Measurements from ENCODE around the gene UTP14A. TPM values are rescaled to one million over a fixed set of nuclear protein-coding genes. Genes with fewer than 3 reads are reported as not detected.

Gene UTP14A, protein sequence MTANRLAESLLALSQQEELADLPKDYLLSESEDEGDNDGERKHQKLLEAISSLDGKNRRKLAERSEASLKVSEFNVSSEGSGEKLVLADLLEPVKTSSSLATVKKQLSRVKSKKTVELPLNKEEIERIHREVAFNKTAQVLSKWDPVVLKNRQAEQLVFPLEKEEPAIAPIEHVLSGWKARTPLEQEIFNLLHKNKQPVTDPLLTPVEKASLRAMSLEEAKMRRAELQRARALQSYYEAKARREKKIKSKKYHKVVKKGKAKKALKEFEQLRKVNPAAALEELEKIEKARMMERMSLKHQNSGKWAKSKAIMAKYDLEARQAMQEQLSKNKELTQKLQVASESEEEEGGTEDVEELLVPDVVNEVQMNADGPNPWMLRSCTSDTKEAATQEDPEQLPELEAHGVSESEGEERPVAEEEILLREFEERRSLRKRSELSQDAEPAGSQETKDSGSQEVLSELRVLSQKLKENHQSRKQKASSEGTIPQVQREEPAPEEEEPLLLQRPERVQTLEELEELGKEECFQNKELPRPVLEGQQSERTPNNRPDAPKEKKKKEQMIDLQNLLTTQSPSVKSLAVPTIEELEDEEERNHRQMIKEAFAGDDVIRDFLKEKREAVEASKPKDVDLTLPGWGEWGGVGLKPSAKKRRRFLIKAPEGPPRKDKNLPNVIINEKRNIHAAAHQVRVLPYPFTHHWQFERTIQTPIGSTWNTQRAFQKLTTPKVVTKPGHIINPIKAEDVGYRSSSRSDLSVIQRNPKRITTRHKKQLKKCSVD
- 25.4 and 31.7 TPM in 2 replicates for polyA plus RNA-seq (2012; rRNA removed)
- 32.5 and 39.1 TPM in 2 replicates for polyA plus RNA-seq (2012; cell fraction: cytosol; rRNA removed)
- polyA plus RNA-seq (2012; cell fraction: nucleus; rRNA removed) = 20.9 and 35.7 TPM in 2 replicates

DNA sequence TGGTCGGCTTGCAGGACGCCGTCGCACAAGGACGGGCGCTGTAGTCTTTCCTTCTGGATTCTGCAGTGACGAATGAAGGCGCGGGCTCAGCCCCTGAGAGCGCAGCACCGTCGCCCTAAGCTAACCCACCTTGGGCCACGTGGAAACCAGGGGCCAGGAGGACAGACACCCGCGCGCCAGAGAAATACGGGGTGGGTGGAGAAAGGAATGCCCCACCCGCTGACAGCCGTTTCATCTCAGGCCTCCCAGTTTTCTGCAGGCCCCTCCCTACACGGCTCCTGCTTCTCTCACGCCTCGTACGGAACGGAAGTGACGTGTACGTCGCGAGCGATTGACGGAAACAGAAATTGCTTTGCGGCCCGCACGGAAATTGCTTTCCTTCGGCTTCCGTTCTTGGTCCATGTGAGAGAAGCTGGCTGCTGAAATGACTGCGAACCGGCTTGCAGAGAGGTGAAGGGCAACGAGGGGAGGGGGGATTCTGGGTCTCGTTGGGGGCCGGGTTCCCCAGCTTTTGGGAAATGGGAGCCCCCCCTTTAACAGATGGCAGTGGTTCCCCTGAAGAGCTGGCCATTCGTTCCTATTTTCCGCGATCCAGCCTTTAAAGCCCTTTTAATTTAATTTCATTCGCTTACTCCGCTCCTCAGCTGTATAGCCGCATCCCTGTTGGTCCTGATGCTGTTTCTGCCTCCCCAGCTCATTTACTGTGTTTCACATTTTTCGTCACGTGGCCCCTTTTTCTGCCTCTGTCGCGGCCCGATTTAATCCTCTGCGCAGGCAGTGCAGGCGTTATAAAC lies at the start of gene UTP14A:
Gene UTP14A (plus strand): TSS at position 378 of the 794 bp plus-strand sequence. CDS start 47 bp downstream, at position 425.
- Histone ChIP-seq H3K27ac (ENCODE audit: low read depth in 2 of 2, low read length in 1 of 2) (peak within 1 kb of the TSS; percentile 70), H4K20me1 (ENCODE audit: insufficient read depth) (no peaks in the 10 kb centered on the region), H2AFZ (ENCODE audit: low read depth) (peak within 1 kb of the TSS; percentile 94), H3K79me2 (ENCODE audit: insufficient read depth) (peaks cover 22% of the 10 kb centered on the region), H3K4me1 (ENCODE audit: control insufficient read depth in 1 of 2, insufficient read depth in 2 of 2, low read depth in 1 of 2, low read length in 1 of 2) (no peaks in the 10 kb centered on the region; a peak in 1 of 4 replicates), H3F3A (replicated peaks; ENCODE audit: insufficient read depth) (peaks cover 6% of the 10 kb centered on the region), H3K4me3 (ENCODE audit: low read depth in 2 of 2, low read length in 1 of 2) (peak within 1 kb of the TSS; percentile 77 to 94), H3K27me3 (ENCODE audit: insufficient read depth) (no peaks in the 10 kb centered on the region), H3K9me3 (no peaks in the 10 kb centered on the region), H3K4me2 (peak within 1 kb of the TSS; percentile 91), H3K36me3 (replicated peaks in 1 of 2; ENCODE audit: control insufficient read depth in 1 of 2, insufficient read depth in 2 of 2, low read length in 1 of 2) (peaks cover 30 to 31% of the 10 kb centered on the region in 2 experiments), H3K9ac (peak within 1 kb of the TSS; percentile 88), H3K9me2 (no peaks in the 10 kb centered on the region)
- CTCF ChIA-PET = interaction anchor here (1.0 to 2.3 kb wide), 6 partner anchors 11 to 305 kb away, joined by 3 to 14 read pairs (median 3); no protein-coding TSS in a partner anchor
- WGBS (ENCODE audit: low lambda C conversion rate) = 2% methylated on average over 23 of the region's 53 CpGs
- peak; percentile 84 for DNase-seq
- POLR2A ChIA-PET = interaction anchor here (0.6 to 2.2 kb wide), 6 partner anchors 10 to 375 kb away, joined by 3 to 11 read pairs (median 4); partner anchors contain the start of gene XPNPEP2
- TF ChIP-seq, protein P1, sequence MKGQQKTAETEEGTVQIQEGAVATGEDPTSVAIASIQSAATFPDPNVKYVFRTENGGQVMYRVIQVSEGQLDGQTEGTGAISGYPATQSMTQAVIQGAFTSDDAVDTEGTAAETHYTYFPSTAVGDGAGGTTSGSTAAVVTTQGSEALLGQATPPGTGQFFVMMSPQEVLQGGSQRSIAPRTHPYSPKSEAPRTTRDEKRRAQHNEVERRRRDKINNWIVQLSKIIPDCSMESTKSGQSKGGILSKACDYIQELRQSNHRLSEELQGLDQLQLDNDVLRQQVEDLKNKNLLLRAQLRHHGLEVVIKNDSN (IDR thresholded peaks at IDR 0.05; ENCODE audit: borderline replicate concordance, low read depth) = peak; percentile 66
- TF ChIP-seq FOSL2 (IDR thresholded peaks at IDR 0.05; ENCODE audit: borderline replicate concordance, low read depth) = no peak
- TF ChIP-seq TCF12 (IDR thresholded peaks at IDR 0.05) = peak; percentile 26; the same call in 1 of the 2 replicates
- no peak for TF ChIP-seq RFX5 (IDR thresholded peaks at IDR 0.05; ENCODE audit: low read length)
- TF ChIP-seq MEF2A (IDR thresholded peaks at IDR 0.05; ENCODE audit: borderline replicate concordance, low read depth) = no peak
- TF ChIP-seq RAD21 (IDR thresholded peaks at IDR 0.05; ENCODE audit: low read length) = no peak
- TF ChIP-seq POLR2AphosphoS5 (IDR thresholded peaks at IDR 0.05; ENCODE audit: low read depth, low read length) = peak; percentile 81
- TF ChIP-seq TAF1 (IDR thresholded peaks at IDR 0.05; ENCODE audit: borderline replicate concordance, low read depth, low read length) = peak; percentile 92; the same call in 1 of the 2 replicates
- TF ChIP-seq, protein P2, sequence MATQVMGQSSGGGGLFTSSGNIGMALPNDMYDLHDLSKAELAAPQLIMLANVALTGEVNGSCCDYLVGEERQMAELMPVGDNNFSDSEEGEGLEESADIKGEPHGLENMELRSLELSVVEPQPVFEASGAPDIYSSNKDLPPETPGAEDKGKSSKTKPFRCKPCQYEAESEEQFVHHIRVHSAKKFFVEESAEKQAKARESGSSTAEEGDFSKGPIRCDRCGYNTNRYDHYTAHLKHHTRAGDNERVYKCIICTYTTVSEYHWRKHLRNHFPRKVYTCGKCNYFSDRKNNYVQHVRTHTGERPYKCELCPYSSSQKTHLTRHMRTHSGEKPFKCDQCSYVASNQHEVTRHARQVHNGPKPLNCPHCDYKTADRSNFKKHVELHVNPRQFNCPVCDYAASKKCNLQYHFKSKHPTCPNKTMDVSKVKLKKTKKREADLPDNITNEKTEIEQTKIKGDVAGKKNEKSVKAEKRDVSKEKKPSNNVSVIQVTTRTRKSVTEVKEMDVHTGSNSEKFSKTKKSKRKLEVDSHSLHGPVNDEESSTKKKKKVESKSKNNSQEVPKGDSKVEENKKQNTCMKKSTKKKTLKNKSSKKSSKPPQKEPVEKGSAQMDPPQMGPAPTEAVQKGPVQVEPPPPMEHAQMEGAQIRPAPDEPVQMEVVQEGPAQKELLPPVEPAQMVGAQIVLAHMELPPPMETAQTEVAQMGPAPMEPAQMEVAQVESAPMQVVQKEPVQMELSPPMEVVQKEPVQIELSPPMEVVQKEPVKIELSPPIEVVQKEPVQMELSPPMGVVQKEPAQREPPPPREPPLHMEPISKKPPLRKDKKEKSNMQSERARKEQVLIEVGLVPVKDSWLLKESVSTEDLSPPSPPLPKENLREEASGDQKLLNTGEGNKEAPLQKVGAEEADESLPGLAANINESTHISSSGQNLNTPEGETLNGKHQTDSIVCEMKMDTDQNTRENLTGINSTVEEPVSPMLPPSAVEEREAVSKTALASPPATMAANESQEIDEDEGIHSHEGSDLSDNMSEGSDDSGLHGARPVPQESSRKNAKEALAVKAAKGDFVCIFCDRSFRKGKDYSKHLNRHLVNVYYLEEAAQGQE (IDR thresholded peaks at IDR 0.05; ENCODE audit: low read depth, low read length) = no peak
- TF ChIP-seq SIN3A (IDR thresholded peaks at IDR 0.05; ENCODE audit: borderline replicate concordance, low read depth, low read length) = peak; percentile 76; the same call in 1 of the 2 replicates
- TF ChIP-seq, protein P3, sequence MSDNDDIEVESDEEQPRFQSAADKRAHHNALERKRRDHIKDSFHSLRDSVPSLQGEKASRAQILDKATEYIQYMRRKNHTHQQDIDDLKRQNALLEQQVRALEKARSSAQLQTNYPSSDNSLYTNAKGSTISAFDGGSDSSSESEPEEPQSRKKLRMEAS (IDR thresholded peaks at IDR 0.05; ENCODE audit: low read depth) = peak; percentile 96
- no peak for TF ChIP-seq GATA2 (CRISPR knock-in tag; IDR thresholded peaks at IDR 0.05)
- TF ChIP-seq EP300 (IDR thresholded peaks at IDR 0.05; ENCODE audit: borderline replicate concordance in 1 of 2, low read depth in 1 of 2, low read length in 1 of 2) = peak in 1 of 2 experiments; percentile 12; a peak in 1 of 4 replicates
- TF ChIP-seq, protein P4, sequence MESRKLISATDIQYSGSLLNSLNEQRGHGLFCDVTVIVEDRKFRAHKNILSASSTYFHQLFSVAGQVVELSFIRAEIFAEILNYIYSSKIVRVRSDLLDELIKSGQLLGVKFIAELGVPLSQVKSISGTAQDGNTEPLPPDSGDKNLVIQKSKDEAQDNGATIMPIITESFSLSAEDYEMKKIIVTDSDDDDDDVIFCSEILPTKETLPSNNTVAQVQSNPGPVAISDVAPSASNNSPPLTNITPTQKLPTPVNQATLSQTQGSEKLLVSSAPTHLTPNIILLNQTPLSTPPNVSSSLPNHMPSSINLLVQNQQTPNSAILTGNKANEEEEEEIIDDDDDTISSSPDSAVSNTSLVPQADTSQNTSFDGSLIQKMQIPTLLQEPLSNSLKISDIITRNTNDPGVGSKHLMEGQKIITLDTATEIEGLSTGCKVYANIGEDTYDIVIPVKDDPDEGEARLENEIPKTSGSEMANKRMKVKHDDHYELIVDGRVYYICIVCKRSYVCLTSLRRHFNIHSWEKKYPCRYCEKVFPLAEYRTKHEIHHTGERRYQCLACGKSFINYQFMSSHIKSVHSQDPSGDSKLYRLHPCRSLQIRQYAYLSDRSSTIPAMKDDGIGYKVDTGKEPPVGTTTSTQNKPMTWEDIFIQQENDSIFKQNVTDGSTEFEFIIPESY (IDR thresholded peaks at IDR 0.05; ENCODE audit: borderline replicate concordance, low read depth) = peak; percentile 13; the same call in 1 of the 2 replicates
- peak; percentile 79 for TF ChIP-seq ELF1 (IDR thresholded peaks at IDR 0.05)
- TF ChIP-seq JUND (IDR thresholded peaks at IDR 0.05) = no peak
- TF ChIP-seq GABPA (IDR thresholded peaks at IDR 0.05; ENCODE audit: low read depth) = peak; percentile 93
- TF ChIP-seq NFIC (IDR thresholded peaks at IDR 0.05; ENCODE audit: borderline replicate concordance) = no peak
- TF ChIP-seq, protein P5, sequence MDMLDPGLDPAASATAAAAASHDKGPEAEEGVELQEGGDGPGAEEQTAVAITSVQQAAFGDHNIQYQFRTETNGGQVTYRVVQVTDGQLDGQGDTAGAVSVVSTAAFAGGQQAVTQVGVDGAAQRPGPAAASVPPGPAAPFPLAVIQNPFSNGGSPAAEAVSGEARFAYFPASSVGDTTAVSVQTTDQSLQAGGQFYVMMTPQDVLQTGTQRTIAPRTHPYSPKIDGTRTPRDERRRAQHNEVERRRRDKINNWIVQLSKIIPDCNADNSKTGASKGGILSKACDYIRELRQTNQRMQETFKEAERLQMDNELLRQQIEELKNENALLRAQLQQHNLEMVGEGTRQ (IDR thresholded peaks at IDR 0.05; ENCODE audit: borderline replicate concordance, low read depth, low read length) = no peak
- TF ChIP-seq MXI1 (IDR thresholded peaks at IDR 0.05; ENCODE audit: low read depth, low read length) = peak; percentile 97
- no peak for TF ChIP-seq RXRA (IDR thresholded peaks at IDR 0.05; ENCODE audit: borderline replicate concordance, low read depth)
